Inferior parietal cortex (tissue), 1 donor: ENCODE measurements around the gene PRKAA2.
"Not testable (repeated sequence)": the region's sequence is repeated elsewhere in the genome, so short reads cannot be mapped to it uniquely, and the experiment has no call there.

ENCODE experiments used
- DNase-seq: peaks from one replicate; pipeline ENCODE4 v3.0.0-alpha.2; 2016; ENCODE audit errors: extremely low spot score

Gene PRKAA2

DNA sequence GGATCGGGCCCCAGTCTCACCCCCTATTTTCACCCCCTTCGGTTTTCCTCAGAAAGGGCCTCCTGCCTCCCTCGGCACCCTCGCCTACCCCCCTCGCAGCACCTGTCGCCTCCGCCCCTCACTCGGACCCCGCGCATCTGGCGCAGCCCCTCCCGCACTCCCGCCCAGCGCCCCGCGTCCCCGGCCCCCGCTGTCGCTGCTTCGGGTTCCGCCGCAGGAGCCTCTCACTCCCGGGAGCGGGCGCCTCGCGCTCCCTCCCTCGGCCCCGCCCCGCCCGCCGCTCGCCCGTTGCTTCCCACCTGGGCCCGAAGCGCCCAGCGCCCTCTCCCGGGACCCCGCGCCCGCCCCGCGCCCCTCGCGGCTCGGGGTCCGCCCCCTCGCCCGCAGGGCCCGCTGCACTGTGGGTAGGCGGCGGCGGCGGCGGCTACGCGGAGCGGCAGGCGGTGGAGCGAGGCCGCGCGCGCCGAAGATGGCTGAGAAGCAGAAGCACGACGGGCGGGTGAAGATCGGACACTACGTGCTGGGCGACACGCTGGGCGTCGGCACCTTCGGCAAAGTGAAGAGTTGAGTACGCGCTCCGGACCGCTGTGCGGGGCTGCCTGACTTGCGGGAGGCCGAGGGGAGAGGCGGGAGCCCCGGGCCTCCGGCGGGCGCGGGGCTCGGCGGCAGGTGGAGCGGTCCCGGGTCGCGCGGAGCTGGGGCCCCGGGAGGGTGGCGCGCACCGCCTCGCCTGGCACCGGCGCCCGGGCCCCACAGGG lies at the start of gene PRKAA2:
PRKAA2 (plus strand) TSS at position 396 of the 758 bp plus-strand sequence; CDS start at position 470, 74 bp downstream.
- peak; percentile 17 for DNase-seq

DNA sequence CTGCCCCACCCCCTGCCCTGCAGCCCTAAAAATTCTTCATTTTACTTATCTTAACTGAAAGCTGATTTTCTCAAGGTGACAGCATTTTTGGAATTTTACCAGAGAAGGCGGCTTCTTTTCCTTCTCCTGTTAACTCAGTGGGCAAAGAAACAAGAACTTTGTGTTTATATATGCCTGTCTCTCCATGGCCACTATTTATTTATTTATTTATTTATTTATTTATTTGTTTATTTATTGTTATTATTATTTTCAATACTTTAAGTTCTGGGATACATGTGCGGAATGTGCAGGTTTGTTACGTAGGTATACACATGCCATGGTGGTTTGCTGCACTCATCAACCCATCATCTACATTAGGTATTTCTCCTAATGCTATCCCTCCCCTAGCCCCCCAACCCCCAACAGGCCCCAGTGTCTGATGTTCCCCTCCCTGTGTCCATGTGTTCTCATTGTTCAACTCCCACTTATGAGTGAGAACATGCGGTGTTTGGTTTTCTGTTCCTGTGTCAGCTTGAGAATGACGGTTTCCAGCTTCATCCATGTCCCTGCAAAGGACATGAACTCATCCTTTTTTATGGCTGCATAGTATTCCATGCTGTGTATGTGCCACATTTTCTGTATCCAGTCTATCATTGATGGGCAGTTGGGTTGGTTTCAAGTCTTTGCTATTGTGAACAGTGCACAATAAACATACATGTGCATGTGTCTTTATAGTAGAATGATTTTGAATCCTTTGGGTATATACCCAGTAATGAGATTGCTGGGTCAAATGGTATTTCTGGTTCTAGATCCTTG lies 49.5 kb upstream of the PRKAA2 start:
- not testable (repeated sequence) for DNase-seq

DNA sequence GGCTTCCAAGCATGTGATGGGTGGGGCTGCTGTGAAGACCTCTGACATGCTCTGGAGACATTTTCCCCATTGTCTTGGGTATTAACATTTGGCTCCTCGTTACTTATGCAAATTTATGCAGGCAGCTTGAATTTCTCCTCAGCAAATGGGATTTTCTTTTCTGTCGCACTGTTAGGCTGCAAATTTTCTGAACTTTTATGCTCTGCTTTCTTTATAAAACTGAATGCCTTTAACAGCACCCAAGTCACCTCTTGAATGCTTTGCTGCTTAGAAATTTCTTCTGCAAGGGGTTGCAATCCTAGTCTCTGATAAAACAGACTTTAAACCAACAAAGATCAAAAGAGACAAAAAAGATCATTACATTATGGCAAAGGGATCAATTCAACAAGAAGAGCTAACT lies 35.0 kb upstream of the PRKAA2 start:
- DNase-seq: not testable (repeated sequence)

DNA sequence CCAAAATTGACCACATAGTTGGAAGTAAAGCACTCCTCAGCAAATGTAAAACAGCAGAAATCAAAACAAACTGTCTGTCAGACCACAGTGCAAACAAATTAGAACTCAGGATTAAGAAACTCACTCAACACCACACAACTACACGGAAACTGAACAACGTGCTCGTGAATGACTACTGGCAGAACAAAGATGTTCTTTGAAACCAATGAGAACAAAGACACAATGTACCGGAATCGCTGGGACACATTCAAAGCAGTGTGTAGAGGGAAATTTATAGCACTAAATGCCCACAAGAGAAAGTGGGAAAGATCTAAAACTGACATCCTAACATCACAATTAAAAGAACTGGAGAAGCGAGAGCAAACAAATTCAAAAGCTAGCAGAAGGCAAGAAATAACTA lies 34.3 kb upstream of the PRKAA2 start:
- DNase-seq: not testable (repeated sequence)

DNA sequence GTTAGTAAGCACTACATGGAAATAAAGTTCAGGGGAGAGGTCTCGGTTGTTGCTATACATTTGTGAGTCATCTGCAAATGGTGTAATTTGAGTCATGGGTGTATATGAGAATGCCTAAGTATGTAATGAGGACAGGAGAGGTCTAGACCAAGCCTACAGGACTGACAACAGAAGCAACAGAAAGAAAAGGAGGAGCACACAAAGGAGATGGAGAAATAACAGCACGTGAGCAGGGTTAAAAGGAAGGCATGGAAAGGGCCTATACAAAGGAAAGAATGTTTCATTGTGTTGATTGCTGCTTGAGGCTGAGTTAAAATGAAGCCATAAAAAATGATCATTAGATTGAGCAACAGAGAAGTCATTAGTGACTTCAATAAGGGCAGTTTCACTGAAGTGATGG lies 28.0 kb upstream of the PRKAA2 start:
- no peak for DNase-seq

DNA sequence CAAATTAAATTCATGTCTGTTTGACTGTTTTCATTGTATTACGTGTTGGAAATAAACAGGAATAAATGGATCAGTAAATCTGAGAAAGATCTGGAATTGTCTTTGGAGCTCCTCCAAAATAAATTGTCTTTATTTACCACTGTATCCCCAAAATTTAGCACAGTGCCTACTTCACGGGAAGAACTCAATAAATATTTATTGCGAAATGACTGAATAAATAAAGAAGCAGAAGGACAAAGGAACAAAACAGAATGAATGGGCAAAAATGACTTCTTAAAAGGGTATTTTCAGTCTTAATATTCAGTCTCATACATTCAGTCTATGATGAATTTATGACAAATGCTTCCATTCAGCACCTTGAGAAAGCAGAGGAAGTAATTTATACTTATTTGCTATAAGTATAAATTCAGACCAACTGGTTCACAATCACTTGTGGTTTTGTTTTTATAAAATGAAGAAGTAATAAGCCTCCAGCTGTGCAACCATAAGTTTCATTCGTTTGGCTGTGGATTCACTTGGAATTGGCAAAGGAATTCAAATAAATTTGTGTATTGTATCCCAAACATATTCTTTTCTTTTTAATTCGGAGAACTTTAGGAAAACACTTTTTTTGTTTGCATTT lies 19.2 kb upstream of the PRKAA2 start:
- no peak for DNase-seq

DNA sequence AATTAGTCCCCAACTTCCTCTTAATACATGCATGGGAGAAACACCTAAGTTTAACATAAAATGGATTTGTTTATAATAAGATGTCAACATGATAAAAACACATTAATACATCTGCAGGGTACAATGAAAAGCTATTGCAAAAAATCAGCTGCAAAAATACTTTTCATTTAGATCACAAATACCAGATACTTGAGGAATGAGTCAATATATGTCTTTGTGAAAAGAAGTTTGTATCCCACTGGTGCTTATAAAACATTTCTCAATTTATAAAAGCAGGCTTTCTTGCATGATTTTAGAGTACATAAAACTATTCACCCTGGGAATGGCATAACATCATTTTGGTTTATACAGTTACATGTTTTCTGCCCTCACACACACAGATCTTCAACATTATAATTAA lies 18.6 kb upstream of the PRKAA2 start:
- DNase-seq: no peak

DNA sequence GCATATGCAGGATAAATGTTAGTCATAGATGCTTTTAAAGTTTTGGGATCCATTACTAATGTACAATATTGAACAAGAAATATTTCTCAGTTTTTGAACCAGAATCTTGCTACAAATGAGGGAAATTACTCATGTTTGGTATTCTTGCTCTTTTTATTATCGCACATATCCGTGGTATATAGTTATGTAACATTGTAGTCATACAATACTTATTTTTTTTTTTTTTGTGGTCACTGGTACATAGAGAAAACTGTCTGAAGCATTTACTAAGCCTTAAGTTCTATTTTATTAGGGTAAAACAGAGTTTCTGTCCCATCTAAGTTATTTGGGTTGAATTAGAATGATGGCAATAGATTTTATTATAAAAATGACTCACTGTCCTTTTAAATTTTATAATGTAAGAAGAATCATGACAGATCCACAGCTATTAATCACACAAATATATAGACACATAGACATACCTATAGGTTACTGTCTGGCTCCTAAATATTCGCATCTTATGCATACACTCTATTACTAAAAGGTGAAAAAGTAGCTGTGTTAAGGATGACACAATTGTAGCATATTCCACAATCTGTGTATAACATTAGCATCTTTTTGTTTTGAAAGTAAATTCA lies 18.0 kb upstream of the PRKAA2 start:
- no peak for DNase-seq

DNA sequence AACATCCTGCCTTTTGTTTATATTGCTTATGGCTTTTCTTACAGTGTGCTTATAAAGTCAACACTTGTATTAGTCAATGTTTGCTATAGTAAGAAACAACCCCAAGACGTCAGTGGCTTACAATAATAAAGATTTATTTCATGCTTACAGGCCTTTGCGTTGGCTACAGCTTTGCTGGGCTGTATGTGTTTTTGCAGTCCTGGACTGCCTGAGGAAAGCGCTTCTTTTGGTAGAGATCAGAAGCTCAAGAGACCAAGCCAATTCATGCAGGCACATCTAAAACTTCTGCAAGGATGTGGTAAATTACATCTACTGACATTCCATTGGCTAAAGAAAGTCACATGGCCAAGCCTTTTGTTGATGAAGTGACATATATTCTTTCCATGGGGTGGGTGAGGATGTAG lies 17.5 kb upstream of the PRKAA2 start:
- no peak for DNase-seq

DNA sequence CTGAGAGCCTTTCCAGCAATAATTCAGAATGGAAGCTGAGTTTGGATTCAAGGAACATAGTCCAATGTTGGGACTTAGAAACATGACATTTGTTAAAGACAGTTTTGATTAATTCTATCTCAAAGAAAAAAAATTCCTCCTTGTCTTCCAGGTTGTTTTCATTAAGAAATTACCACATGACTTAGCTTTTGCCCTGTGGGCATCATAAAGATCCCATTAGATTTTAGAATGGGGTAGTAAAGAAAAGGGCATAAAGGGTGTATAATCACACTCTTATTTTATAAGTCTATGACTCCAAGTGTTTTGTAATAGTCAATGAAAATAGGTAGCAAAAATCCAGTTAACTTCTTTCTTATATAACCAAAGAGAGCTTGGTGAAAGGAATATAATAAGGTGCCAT lies 14.3 kb upstream of the PRKAA2 start:
- DNase-seq: no peak

DNA sequence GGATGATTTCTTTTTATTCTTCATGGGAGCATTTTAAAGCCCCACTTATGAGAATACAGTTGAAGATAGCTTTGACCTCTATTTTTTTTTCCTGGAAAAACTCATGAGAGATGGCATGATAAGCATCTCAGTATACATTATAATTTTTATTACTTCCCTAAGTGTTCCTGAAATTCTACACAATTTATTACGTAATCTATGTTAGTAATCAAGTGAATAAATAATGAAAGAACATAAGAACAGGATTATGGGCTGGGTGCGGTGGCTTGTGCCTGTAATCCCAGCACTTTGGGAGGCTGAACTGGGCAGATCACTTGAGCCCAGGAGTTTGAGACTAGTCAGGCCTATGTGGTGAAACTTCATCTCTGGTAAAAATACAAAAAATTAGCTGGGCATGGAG lies 13.2 kb upstream of the PRKAA2 start:
- DNase-seq: no peak

DNA sequence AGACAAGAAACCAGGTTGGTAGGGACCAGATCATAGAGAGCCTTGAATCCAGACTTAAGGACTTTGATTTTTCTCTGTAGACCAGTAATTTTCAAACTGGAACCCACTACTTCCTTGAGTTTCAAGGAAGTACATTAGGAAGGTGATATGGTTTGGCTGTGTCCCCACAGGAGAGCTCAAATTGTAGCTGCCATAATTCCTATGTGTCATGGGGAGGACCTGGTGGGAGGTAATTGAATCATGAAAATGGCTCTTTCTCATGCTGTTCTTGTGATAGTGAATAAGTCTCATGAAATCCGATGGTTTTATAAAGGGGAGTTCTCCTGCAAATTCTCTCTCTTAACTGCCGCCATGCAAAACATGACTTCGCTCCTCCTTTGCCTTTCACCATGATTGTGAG lies 10.1 kb upstream of the PRKAA2 start:
- no peak for DNase-seq

DNA sequence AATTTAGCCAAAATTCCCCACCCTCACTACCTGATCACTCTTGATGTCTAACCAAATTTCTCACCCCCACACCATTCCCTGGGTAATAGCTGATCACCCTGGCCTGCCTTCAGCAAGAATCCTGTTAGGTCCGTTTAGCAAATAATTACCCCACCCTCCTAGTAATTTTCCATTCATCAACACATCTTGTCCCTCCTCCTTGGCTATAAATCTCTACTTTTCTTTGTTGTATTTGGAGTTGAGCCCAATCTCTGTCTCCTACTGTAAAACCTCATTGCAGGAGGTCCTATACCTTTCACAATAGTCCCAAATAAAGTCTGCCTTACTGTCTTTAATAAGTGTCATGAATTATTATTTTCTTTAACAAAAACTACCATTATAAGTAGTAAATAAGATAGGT lies 6.9 kb upstream of the PRKAA2 start:
- DNase-seq: no peak

DNA sequence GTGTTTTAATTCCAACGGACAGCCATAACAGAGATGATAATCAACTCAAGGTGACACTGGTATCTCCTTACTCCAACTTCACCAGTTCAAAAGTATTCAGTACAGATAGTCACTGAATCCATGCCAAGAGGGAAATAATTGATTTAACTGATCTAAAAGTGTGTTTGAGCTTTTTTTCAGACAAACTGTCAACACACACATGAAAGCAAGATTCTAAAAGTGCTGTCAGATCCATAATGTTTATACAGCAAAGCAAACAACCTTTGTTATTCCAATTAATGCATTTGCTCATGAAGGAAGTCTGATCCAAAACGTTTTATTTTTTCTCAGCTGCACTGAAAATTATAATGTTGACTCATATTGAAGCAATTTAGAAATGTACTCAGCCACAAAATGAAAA lies 5.9 kb upstream of the PRKAA2 start:
- DNase-seq: no peak

DNA sequence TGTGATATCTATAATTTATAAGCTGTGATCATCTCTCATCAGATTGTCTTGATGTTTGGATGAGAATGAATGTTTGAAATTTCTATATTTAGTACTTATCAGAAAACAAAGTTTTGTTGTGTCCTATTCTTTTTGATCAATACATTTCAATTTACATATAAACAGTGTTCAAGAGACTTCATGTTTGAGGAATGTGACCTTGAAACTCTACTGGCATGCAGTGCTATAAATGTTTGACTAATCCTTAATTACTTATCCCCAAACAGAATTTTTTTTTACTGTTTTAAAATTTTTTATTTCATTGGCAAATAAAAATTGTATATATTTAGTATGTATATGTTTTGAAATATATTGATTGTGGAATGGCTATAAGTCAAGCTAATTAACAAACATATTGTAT lies 1.5 kb upstream of the PRKAA2 start:
- no peak for DNase-seq

DNA sequence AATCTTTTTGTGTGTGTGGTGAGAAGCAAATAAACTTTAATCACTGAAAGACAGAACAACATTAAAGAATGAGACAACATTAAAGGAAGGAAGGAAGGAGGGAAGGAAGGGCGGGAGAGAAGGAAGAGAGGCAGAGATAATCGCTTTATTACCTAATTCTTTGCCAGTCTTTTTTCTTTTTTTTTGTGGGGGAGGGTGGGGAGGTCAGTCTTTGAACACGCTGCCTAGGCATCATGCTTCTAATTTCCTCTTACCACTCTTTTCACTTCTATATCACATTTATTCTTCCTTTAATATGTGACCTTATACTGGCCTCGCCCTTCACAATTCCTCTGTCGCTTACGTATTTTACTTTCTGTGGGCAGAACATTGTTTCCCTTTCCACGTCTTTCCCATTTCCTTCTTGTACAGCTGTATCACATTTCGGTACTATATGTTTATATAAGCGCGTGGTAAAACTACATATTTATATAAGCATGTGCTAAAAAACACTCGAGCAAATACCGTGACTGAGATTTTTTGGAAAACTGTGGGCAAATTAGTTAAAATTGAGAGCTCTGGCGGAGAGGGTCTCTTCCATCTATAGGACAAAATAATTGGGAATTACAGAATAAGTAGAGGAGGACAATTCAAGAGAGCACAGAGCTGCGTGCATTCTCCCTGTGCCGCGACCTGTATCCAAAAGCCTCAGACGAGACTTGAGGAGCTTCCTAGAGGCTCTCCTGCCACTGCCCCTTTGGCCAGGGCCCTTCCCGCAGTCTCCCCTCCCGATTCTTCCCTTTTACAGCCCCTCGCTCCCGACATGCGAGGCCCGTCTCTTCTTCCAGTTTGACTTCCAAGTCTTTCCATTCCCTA lies 823 bp upstream of the PRKAA2 start:
- DNase-seq: peak; percentile 52

DNA sequence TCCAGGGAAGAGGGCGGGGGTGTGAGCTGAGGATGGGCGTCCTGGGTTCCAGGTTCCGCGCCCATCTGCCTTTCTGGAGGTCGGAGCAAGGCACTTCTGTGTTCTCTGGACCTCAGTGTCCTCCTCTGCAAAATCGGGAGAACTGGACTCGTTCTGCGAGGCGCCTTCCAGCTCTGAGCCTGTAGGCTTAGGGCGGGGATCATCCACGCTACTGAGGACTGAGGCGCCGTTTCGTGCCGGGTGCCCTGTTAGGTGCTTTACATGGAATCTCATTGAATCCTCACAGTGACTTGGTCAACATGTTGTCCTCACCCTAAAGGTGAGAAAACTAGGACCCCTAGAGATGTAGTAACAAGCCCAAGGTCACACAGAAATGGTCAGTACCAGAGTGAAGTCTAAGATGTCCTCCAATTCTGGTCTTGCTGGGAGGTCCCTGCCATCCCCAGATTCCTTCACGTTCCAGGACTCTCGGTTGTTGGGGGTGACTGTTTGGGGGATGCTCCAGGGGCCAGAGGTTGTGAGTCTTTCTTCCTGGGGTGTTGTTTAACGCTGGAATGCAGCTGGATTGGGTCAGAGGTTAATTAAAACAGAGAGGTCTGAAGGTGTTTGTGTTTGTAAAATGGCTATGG lies 677 bp downstream of the PRKAA2 start:
- DNase-seq: peak; percentile 37

DNA sequence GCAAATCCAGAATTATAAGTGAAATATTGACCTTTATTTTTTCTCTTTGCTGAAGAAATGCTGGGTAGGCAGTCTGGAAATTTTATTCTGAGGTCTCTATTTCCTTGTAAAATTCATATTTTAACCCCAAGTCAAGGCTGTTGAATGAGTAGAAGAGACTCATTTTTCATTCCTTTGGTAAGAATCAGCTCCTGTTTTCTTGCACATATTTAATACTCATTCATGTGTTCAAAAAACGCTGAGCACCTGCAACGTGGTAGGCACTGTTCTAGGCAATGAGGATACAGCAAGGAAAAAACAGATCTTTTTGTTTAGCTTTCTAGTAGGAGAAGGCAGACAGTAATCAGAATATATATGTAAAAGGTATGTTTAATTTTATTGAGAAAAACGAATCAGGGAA lies 1.5 kb downstream of the PRKAA2 start:
- no peak for DNase-seq

DNA sequence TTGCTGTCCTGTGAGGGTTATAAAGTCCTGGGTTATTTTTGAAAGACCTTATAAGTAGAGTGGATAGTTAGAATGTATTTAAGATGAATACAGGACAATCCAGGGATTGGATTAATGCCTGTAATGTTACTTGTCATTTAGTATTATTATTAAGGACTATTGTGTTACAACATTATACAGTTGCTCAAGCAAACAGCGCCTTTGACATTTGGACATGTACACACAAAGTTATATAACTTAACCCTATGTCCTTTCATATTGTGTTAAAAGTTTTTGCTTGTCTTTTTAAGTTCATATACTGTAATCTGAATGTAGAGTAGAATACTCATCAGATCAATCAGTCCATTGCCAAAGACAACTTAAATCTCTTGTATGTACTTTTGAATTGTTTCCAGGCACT lies 2.0 kb downstream of the PRKAA2 start:
- DNase-seq: no peak

DNA sequence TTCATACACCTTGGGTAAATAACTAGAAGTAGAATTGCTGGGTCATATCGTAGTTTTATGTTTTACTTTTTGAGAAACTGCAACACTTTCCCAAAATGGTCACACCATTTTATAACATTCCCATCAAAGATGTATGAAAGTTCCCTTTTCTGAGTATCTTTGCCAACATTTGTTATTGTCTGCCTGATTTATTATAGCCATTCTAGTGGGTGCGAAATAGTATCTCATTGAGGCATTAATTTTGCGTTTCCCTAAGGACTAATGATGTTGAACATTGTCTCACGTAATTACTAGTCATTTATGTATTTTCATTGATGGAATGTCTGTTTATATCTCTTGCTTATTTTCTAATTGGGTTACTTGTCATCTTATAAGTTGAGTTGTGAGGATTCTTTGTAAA lies 3.4 kb downstream of the PRKAA2 start:
- DNase-seq: no peak
